OCI-LY7 (cell line): Measurements from ENCODE around the gene HOXB5.

Source experiments
- EZH2phosphoT487 ChIP-seq: fragments of 200-600 bp; sonication (generic); IDR thresholded peaks from 2 replicates; pipeline ENCODE4 v1.6.1; 2018; ENCODE audit warnings: low read depth, borderline replicate concordance, mild to moderate bottlenecking, mixed run types, antibody characterized with exemption, low read length, moderate library complexity, mixed read lengths
- TF ChIP-seq, protein P1 (sequence below): fragments of 200-600 bp; sonication (generic); conservative IDR thresholded peaks from 2 replicates; pipeline ENCODE4 v1.5.1; 2014; ENCODE audit warnings: mild to moderate bottlenecking, antibody characterized with exemption, low read length, moderate library complexity, mixed read lengths

DNA sequence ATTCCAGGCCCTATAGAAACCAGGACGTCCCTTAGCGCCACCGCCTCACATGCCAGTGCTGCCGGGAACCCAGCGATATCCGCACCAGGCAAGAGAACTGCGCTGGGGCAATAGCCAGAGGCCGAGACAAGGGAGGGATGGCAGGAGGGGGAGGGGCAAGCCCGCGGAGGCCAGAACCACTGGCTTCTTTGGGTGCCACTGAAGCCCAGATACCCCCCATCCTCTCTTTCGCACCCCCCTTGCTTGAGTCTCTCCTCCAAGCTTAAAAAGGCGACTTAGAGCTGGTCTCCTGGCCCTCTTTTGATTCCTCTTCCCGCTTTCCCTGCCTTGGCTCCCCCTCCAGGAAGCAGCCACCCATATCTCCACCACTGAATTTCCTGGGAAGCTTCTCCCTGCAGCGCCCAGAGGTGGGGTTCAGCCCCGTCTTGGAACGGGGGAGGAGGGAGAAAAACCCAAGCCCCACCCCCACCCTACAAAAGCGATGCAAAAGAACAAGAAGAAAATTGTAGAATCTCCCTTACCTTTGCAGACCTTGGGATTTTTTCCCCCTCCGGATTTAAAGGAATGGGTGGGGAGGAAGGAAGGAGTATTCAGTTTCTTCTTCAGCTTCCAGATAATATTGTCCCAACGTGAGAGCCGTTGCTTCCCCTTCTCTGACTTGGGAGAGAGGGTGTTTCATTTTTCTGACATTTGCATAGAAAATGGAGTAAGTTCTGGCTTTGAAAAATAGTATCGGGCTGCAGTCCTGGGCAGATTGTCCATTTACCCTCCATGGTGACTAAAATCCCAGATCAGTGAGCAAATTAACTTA lies 10.6 kb upstream of the HOXB5 start:
- TF ChIP-seq, protein P1, sequence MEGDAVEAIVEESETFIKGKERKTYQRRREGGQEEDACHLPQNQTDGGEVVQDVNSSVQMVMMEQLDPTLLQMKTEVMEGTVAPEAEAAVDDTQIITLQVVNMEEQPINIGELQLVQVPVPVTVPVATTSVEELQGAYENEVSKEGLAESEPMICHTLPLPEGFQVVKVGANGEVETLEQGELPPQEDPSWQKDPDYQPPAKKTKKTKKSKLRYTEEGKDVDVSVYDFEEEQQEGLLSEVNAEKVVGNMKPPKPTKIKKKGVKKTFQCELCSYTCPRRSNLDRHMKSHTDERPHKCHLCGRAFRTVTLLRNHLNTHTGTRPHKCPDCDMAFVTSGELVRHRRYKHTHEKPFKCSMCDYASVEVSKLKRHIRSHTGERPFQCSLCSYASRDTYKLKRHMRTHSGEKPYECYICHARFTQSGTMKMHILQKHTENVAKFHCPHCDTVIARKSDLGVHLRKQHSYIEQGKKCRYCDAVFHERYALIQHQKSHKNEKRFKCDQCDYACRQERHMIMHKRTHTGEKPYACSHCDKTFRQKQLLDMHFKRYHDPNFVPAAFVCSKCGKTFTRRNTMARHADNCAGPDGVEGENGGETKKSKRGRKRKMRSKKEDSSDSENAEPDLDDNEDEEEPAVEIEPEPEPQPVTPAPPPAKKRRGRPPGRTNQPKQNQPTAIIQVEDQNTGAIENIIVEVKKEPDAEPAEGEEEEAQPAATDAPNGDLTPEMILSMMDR = no peak
- TF ChIP-seq EZH2phosphoT487 = no peak
